Measurements from ENCODE around the gene ALG14.

The ALG14 gene

DNA sequence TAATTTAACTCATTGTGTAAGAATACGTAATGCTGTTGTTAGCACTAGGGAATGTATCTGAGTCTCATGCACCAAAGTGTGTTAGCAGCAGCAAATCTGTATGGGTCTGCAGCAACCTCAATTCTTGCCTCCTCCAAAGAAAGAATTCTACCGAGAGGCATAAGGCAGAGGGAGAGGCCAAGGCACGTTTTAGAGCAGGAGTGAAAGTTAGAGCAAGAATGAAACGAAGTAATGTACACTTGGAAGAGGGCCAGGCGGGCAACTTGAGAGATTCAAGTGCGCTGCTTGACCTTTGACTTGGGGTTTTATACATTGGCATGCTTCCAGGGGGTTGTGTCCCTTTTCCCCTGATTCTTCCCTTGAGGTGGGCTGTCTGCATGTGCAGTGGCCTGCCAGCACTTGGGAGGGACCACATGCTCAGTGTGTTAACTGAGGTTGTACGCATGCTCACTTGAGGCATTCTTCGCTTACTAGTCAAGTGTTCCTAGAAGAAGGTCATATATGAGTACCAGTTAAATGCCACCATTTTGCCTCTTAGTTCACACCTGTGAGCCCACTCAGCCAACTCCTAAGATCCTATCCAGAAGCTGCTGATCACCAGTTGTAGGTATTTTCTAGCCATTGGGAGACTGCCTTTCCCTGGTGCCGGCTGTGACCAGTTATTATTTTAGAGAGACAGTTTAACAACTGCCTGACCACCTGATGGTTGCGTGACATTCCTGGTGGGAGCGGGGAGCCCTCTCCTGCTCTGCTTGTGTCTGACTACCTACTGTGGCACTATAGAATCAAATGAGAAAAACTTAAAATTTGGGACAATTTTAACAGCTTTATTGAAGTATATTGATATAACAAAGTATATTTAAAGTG, 143.2 kb downstream of the ALG14 start:
- no peak overlapping the region for H3K4me3 Mint-ChIP-seq
- H3K27ac Mint-ChIP-seq, result no peak overlapping the region
- no peaks in the 10 kb centered on the region for H3K36me3 Mint-ChIP-seq
- DNase-seq (no peak), ATAC-seq (replicated peaks) (no peak)
- H3K9me3 Mint-ChIP-seq, result no peaks in the 10 kb centered on the region
- peaks cover 14 to 17% of the 10 kb centered on the region in 2 donors for H3K4me1 Mint-ChIP-seq
- peaks cover 0 to 16% of the 10 kb centered on the region in 2 donors for H3K27me3 Mint-ChIP-seq

DNA sequence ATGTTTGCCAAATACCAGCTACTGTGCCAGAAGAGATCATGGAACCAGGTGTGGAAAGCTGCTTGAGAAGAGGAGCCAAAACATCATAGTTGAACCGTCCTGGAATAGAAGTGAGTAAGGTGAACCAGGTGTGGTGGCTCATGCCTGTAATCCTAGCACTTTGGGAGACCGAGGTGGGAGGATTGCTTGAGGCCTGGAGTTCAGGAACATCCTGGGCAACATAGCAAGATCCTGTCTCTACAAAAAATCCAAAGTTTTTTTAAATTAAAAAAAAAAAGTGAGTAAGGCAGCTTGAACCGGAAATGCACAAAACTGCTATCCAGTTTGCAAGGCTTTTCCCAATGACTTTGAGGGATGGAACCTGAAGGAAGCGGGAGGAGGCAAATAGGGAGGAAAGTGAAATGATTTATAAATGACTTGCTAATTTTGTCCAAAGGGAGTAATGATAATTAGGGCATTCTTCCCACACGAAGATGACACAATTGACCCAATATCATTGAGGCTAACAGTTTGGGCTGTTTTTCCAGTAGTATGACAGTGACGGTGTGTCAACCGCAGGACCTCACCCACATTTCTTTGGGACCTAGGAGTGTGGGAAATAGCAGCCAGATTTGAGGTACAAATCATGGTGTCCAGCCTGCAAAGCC, 144.3 kb downstream of the ALG14 start:
- no peak for DNase-seq
- ATAC-seq (replicated peaks), result no peak
- H3K4me1 Mint-ChIP-seq, result peaks cover 14 to 27% of the 10 kb centered on the region in 2 donors
- peaks cover 2 to 3% of the 10 kb centered on the region in 2 donors for H3K36me3 Mint-ChIP-seq
- no peak overlapping the region for H3K27ac Mint-ChIP-seq
- peaks cover 7 to 26% of the 10 kb centered on the region in 2 donors for H3K27me3 Mint-ChIP-seq
- H3K9me3 Mint-ChIP-seq, result no peaks in the 10 kb centered on the region
- peak overlapping the region; percentile 22 to 72 for H3K4me3 Mint-ChIP-seq

DNA sequence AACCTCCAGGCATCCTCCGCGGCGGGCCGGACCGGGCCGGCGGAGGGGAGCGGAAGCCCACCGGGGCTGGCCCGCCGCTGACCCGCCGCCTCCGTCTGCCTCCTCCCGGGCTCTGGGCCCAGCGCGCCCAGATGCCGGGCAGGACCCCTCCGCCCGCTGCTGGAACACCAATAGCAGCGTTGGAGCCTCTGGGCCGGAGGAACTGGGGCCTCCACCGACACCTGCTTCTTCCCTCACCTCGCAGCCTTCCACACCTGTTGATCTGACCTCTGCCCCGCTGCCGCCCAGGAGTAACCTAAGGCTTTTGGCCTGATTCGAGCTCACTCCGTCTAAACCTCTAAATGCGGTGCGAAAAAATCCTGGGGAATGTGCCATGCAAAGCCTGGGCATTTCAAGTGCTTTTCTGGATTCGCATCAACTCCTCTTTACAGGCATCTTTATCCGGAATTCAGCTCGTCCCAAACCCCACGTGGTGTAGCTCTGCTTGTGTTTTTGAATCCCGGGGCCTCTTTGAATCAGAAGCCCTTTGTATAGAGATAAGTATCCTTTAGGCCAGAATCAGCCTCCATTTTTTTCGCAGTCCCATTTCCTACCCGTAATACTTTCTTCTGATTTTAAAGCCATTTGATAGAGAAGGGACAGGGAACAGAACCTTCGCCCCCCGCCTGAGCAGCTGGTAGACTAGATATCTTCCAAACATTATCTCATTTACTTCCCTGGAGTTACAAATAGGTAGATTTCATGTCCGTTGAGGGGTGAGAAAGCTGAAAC, 145.2 kb downstream of the ALG14 start:
- peaks cover 2 to 3% of the 10 kb centered on the region in 2 donors for H3K36me3 Mint-ChIP-seq
- ATAC-seq (replicated peaks) (peak in 1 of 2 donors; percentile 31), DNase-seq (peak; percentile 13)
- no peaks in the 10 kb centered on the region for H3K9me3 Mint-ChIP-seq
- H3K27ac Mint-ChIP-seq, result peak overlapping the region; percentile 83
- peaks cover 7 to 26% of the 10 kb centered on the region in 2 donors for H3K27me3 Mint-ChIP-seq
- peak overlapping the region; percentile 72 to 83 for H3K4me3 Mint-ChIP-seq
- peaks cover 18 to 35% of the 10 kb centered on the region in 2 donors for H3K4me1 Mint-ChIP-seq

DNA sequence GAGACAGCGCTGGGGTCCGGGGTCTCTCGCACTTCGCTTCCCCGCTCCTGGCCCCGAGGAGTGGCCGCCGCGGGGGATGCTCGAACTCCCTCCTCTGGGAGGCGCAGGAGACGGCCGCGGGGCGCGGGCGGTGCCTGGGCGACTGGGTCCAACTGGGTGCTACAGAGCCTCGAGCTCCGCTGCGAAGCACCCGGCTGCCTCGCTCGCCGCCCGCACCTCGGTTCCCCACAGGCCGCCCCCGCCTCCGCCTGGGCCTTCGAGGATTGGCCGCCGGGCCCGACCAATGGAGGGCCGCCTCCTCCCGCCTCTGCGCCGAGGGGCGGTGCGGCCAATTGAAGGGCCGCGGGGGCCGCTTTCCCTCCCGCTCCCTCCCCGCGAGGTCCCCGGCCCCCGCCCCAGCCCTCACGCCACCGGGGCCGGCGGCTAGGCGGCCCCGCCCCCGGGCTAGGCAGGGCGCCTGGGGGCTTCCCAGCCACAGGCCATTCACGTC, 145.8 kb downstream of the ALG14 start, which contains the start of gene CNN3:
Gene CNN3 (minus strand): TSS at position 196 of the 490 bp plus-strand sequence. CDS start 216 bp downstream, outside the sequence.
- no peaks in the 10 kb centered on the region for H3K9me3 Mint-ChIP-seq
- peaks cover 7 to 26% of the 10 kb centered on the region in 2 donors for H3K27me3 Mint-ChIP-seq
- H3K36me3 Mint-ChIP-seq, result peaks cover 2 to 3% of the 10 kb centered on the region in 2 donors
- H3K4me1 Mint-ChIP-seq, result peaks cover 18 to 35% of the 10 kb centered on the region in 2 donors
- H3K4me3 Mint-ChIP-seq, result peak within 1 kb of the TSS; percentile 83 to 88
- peak within 1 kb of the TSS; percentile 83 for H3K27ac Mint-ChIP-seq
- ATAC-seq (replicated peaks) (peak; percentile 87 to 88), DNase-seq (peak; percentile 74)

DNA sequence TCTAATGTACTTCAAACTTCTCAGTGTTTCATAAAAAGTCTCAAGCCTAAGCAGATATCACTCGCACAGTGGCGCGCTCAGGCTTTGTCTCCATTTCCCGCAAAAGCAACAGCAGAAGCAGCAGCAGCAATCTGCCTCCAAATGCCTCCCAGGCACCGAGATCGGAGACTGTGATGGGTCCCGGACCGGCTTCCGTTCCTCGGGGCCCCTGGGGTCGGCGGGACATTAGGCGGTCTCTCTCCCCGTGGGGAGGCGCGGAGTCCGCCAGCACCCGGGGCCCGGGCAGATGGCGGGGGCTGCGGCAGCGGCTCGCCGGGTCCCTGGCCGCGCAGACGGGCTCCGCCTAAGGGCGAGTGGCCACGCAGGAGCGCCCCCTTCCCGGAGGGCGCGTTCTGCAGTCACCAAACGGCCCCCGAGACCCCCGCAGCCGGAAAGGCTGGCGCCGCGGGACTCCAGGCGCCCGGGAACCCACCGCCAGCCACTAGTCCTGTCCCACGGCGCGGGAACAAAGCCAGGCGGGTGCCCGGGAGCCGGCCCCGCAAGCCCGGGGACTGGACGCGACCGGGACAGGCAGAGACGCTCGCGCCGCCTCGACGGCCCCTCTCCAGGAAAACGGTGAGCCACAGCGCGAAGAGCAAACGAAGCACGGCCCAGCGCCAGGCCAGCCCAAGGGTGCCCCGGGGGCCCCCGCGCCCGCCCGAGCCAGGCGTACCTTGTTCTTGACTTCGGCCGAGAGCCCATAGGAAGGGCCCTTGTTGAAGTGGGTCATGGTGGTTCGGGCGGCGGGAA, 146.4 kb downstream of the ALG14 start:
- Mint-ChIP-seq H3K27me3 (peaks cover 7 to 26% of the 10 kb centered on the region in 2 donors), H3K27ac (peak overlapping the region; percentile 82), H3K36me3 (peaks cover 2 to 3% of the 10 kb centered on the region in 2 donors), H3K9me3 (no peaks in the 10 kb centered on the region), H3K4me3 (peak overlapping the region; percentile 82 to 88), H3K4me1 (peaks cover 18 to 35% of the 10 kb centered on the region in 2 donors)
- DNase-seq, result peak; percentile 5
- peak; percentile 40 to 41 for ATAC-seq (replicated peaks)

DNA sequence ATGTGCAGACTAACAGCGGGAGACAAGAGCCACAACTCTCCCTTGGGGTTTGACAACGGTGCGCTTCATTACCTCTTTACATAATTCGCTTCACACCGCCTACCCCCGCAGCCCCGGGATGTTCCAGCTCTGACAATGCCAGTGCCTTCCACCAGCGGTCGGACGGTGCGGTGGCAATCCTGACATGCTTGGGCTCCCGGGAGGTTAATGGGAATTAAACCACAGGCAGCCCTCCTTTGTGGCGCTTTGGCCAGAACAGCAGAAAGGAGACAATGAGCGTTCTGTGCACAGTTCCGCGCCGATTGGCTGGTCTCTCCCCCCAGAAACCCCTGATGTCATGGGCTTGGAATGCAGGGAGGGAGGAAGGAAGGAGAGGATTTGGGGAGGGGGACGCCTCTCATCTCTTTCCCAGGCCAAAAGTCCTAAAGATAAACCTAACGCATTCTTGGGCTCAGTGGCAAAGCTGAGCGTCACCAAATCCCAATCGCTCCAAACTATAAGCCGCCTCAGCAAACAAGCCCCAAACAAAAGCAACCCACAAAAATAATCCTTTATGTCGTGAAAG, 147.1 kb downstream of the ALG14 start:
- ATAC-seq (replicated peaks), result peak; percentile 29 to 30
- Mint-ChIP-seq H3K4me1 (peaks cover 18 to 35% of the 10 kb centered on the region in 2 donors), H3K27ac (peak overlapping the region; percentile 82), H3K27me3 (peaks cover 7 to 26% of the 10 kb centered on the region in 2 donors), H3K9me3 (no peaks in the 10 kb centered on the region), H3K36me3 (peaks cover 2 to 3% of the 10 kb centered on the region in 2 donors), H3K4me3 (peak overlapping the region; percentile 82 to 88)
- peak; percentile 16 for DNase-seq

DNA sequence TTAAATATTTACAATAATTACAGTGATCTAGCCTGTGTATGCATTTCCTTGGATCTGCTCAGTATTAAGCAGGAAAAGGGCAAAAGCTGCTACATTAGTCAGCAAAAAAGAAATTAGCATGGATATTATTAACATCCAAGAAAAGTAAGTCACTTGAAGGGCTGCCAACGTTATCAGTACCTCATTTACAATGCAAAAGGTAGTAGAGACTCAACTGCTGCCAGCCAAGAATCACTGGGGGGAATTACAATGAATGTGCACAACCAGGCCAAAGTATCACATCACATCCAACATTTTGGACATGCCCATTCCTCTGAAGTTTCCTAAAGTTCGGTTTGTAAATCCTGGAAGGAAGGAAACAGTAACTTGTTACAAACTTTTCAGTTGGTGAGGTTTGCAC, 147.7 kb downstream of the ALG14 start:
- H3K9me3 Mint-ChIP-seq, result no peaks in the 10 kb centered on the region
- ATAC-seq (replicated peaks) (no peak), DNase-seq (no peak)
- H3K4me1 Mint-ChIP-seq, result peaks cover 18 to 35% of the 10 kb centered on the region in 2 donors
- H3K27me3 Mint-ChIP-seq, result peaks cover 7 to 26% of the 10 kb centered on the region in 2 donors
- peaks cover 2 to 3% of the 10 kb centered on the region in 2 donors for H3K36me3 Mint-ChIP-seq
- no peak overlapping the region for H3K27ac Mint-ChIP-seq
- no peak overlapping the region for H3K4me3 Mint-ChIP-seq

Data from stimulated activated naive B cell treated with anti-CD40 and anti-IgM and Interleukin-4, amounts not matched to agents 10 μg/mL and 1 μg/mL and 100 μg/mL, for 72 hours (primary cell).